OCI-LY3 (cell line): ENCODE data around the gene WDR59.

Source experiments
- EZH2phosphoT487 ChIP-seq: fragments of 200-600 bp; shearing (Covaris generic); IDR thresholded peaks from 2 replicates; pipeline ENCODE4 v1.6.1; 2018; ENCODE audit warnings: antibody characterized with exemption, mixed run types, low read depth
- TF ChIP-seq, protein P1 (sequence below): fragments of 200-600, 300-600 bp; sonication (generic); IDR thresholded peaks from 2 replicates; pipeline ENCODE4 v1.5.1; 2014; ENCODE audit warnings: antibody characterized with exemption, low read length, low read depth

DNA sequence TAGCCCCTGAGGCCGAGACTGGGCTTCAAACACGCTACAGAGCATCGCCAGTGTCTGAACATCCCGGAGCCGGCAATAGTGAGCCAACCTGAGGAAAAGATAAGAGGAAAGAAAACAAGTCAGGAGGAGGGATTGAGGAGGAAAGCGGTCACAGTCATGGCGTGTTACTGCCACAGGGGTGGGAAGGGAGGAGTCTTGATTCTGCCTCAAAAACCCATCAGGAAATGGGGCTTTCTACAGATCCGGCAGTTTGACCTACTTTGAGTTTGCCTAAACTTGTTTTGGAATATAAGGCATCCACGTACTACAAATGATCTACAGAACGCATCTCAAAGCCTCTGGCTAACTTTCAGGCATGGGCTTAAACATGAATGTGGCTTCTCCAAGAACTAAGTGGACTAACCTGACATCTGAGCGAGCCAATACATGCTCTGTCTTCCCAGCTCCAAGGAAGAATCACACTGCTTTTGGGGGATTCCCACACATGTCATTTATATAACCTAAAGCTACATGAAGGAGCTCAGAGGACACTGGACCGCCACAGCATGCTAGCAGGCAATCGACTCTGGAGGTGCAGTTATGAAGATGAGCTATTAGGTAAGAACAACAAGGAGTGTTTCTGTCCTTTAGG is 96.6 kb downstream of the WDR59 start:
- TF ChIP-seq, protein P1, sequence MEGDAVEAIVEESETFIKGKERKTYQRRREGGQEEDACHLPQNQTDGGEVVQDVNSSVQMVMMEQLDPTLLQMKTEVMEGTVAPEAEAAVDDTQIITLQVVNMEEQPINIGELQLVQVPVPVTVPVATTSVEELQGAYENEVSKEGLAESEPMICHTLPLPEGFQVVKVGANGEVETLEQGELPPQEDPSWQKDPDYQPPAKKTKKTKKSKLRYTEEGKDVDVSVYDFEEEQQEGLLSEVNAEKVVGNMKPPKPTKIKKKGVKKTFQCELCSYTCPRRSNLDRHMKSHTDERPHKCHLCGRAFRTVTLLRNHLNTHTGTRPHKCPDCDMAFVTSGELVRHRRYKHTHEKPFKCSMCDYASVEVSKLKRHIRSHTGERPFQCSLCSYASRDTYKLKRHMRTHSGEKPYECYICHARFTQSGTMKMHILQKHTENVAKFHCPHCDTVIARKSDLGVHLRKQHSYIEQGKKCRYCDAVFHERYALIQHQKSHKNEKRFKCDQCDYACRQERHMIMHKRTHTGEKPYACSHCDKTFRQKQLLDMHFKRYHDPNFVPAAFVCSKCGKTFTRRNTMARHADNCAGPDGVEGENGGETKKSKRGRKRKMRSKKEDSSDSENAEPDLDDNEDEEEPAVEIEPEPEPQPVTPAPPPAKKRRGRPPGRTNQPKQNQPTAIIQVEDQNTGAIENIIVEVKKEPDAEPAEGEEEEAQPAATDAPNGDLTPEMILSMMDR = no peak
- TF ChIP-seq EZH2phosphoT487 = no peak
